ENCODE data around the gene ERCC8.
"Not testable (repeated sequence)": the region's sequence is repeated elsewhere in the genome, so short reads cannot be mapped to it uniquely, and the experiment has no call there.

ERCC8 gene, protein sequence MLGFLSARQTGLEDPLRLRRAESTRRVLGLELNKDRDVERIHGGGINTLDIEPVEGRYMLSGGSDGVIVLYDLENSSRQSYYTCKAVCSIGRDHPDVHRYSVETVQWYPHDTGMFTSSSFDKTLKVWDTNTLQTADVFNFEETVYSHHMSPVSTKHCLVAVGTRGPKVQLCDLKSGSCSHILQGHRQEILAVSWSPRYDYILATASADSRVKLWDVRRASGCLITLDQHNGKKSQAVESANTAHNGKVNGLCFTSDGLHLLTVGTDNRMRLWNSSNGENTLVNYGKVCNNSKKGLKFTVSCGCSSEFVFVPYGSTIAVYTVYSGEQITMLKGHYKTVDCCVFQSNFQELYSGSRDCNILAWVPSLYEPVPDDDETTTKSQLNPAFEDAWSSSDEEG

DNA sequence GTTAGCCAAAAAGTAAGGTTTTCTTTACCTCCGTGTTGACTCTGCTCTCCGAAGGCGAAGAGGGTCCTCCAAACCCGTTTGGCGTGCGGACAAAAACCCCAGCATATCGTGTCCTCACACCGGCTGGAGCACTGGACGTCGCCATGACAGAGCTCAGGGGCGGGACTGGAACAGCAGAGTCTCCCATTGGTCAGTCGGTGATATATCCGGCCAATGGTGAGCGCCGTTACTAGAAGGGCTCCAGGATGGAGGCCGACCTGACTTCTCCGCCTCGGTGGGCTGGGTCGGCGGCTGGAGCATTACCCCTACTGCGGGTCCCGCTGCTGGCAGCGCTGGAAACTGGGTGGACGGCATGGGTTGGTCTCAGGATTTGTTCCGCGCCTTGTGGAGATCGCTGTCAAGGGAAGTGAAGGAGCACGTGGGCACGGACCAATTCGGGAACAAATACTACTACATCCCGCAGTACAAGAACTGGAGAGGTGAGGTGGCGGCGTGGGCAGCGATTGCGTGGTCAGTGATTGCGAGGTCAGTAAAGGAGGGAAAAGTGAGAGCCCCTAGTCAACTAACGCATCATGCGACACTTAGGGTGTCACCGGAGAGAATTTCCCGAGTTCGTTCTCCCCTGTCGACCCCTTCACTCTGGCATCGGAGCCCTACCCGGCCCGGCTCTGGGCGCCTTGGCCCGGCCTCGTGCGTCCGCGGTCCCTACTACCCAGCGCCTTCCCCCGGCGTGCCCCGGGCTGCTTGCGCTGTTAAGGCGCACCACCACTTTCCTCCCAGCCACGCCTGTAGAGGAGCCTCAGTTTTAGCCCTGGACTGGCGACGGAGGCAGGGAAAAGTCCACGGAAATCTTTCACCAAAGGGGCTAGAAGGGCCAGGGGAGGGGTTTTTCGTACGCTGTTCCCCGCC, at the start of gene ERCC8, which contains the start of gene NDUFAF2:
ERCC8 (minus strand) TSS at position 167 of the 909 bp plus-strand sequence; CDS start at position 105, 62 bp downstream.
NDUFAF2 (plus strand) TSS at position 302 of the 909 bp plus-strand sequence; CDS start at position 353, 51 bp downstream.
- H3K27me3 ChIP-seq (ENCODE audit: control insufficient read depth, insufficient read depth, low read length): peaks cover 7% of the 10 kb centered on the region
- H3K27ac ChIP-seq (ENCODE audit: low read depth, low read length): peak within 1 kb of the TSS; percentile 58
- peak within 1 kb of the TSS; percentile 93 for H3K4me3 ChIP-seq (ENCODE audit: low read depth, low read length)
- H3K9ac ChIP-seq (ENCODE audit: low read depth, low read length): peak within 1 kb of the TSS; percentile 76
- no peaks in the 10 kb centered on the region for H3K9me3 ChIP-seq (ENCODE audit: control insufficient read depth, insufficient read depth, low read length)
- H3K36me3 ChIP-seq (ENCODE audit: control insufficient read depth, insufficient read depth, low read length): 0 out of 2 replicates have a peak, but pooled peaks cover 5% of the 10 kb centered on the region
- peaks cover 10% of the 10 kb centered on the region for H3K4me1 ChIP-seq (ENCODE audit: control insufficient read depth, insufficient read depth, low read length)

DNA sequence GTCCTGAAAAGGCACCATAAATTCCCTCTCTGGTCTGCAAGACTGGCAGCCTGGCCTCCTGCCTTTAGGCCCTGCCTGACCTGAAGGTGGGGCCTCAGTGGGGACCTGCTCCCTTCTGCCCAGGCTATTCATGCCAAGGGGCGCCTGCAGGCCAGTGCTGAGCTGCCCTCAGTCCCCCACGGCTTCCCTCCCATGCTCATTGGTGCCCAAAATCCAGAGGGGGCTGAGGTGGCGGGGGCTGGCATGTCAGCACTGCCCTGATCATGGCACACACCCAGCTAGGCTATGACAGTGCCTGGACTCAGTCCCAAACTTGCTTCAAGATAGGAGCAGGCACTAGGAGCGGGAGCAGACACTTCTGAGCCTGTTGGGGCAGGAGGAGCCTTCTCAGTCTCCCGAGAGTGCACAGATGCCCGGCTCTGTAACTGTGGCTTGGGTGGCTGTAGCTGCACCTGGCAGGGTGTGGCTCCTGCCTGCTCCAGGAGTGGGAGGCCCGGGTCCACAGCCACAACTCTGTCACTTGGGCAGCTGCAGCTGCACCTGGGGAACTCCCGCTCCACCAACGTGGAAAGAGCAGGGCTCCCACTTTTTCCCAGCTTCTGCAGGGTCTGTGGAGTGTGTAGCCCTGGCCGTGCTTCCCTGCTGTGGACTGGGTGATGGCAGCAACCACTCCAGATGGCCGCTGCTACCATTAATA, 49.2 kb upstream of the ERCC8 start:
- Histone ChIP-seq H3K9ac (ENCODE audit: low read depth, low read length) (no peak overlapping the region), H3K36me3 (ENCODE audit: control insufficient read depth, insufficient read depth, low read length) (no peaks in the 10 kb centered on the region), H3K4me3 (ENCODE audit: low read depth, low read length) (no peak overlapping the region), H3K4me1 (ENCODE audit: control insufficient read depth, insufficient read depth, low read length) (no peaks in the 10 kb centered on the region), H3K9me3 (ENCODE audit: control insufficient read depth, insufficient read depth, low read length) (peaks cover 15% of the 10 kb centered on the region), H3K27me3 (ENCODE audit: control insufficient read depth, insufficient read depth, low read length) (no peaks in the 10 kb centered on the region), H3K27ac (ENCODE audit: low read depth, low read length) (no peak overlapping the region)

DNA sequence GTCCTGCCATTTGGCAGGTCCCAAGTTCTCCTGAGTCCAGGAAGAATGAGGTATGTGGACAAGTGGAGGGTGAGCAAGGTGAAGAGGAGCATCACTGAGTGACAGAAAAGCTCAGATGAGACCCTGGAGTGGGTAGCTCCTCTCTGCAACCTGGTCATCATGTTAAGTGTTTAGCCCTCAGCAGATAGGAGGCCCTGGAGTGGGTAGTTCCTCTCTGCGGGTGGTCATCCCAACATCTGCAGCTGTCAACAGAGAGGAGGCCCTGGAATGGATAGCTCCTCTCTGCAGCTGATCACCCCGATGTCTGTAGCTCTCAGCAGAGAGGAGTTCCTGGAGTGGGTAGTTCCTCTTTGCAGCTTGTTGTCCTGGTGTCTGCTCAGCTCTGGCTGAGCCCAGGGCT, 48.6 kb upstream of the ERCC8 start:
- Histone ChIP-seq H3K36me3 (ENCODE audit: control insufficient read depth, insufficient read depth, low read length) (no peaks in the 10 kb centered on the region), H3K9me3 (ENCODE audit: control insufficient read depth, insufficient read depth, low read length) (peaks cover 15% of the 10 kb centered on the region), H3K9ac (ENCODE audit: low read depth, low read length) (no peak overlapping the region), H3K4me1 (ENCODE audit: control insufficient read depth, insufficient read depth, low read length) (no peaks in the 10 kb centered on the region), H3K27me3 (ENCODE audit: control insufficient read depth, insufficient read depth, low read length) (no peaks in the 10 kb centered on the region), H3K27ac (ENCODE audit: low read depth, low read length) (no peak overlapping the region), H3K4me3 (ENCODE audit: low read depth, low read length) (no peak overlapping the region)

DNA sequence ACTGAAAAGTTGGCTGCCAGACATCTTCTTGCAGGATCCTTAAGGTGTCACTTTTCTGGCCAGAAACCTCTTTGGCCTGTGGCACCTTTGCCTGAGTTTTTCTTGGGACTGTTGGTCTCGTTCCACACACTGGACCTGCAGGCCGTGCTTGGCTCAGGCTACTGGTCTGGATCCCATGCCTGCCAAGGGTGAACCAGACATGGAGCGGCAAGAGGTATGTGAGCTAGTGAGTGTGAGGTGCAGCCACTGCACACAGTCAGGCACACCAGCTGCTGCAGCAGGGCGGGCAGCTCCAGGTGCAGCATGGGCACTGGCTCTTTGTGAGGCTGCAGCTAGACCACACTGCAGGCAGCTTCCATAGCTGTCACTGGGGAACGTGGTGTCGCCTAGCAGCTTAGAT, 48.0 kb upstream of the ERCC8 start:
- H3K9ac ChIP-seq (ENCODE audit: low read depth, low read length): no peak overlapping the region

DNA sequence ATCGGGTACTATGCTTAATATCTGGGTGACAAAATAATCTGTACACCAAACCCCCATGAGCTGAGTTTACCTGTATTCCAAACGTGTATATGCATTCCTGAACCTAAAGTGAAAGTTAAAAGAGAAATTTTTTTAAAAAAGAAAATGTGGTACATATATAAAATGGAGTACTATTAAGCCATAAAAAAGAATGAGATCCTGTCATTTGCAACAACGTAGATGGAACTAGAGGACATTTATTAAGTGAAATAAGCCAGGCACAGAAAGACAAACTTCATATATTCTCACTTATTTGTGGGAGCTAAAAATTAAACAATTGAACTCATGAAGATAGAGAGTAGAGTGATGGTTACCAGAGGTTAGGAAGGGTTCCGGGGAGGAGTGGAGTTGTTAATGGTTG, 44.9 kb upstream of the ERCC8 start:
- Histone ChIP-seq H3K27ac (ENCODE audit: low read depth, low read length) (no peak overlapping the region), H3K27me3 (ENCODE audit: control insufficient read depth, insufficient read depth, low read length) (no peaks in the 10 kb centered on the region), H3K4me1 (ENCODE audit: control insufficient read depth, insufficient read depth, low read length) (no peaks in the 10 kb centered on the region), H3K9ac (ENCODE audit: low read depth, low read length) (no peak overlapping the region), H3K36me3 (ENCODE audit: control insufficient read depth, insufficient read depth, low read length) (no peaks in the 10 kb centered on the region), H3K9me3 (ENCODE audit: control insufficient read depth, insufficient read depth, low read length) (peaks cover 15% of the 10 kb centered on the region), H3K4me3 (ENCODE audit: low read depth, low read length) (no peak overlapping the region)

More for the DNA sequence above, 48.0 kb upstream of the ERCC8 start:
- no peak overlapping the region for H3K4me3 ChIP-seq (ENCODE audit: low read depth, low read length)
- H3K9me3 ChIP-seq (ENCODE audit: control insufficient read depth, insufficient read depth, low read length): peaks cover 15% of the 10 kb centered on the region
- no peaks in the 10 kb centered on the region for H3K36me3 ChIP-seq (ENCODE audit: control insufficient read depth, insufficient read depth, low read length)
- no peak overlapping the region for H3K27ac ChIP-seq (ENCODE audit: low read depth, low read length)
- no peaks in the 10 kb centered on the region for H3K4me1 ChIP-seq (ENCODE audit: control insufficient read depth, insufficient read depth, low read length)
- no peaks in the 10 kb centered on the region for H3K27me3 ChIP-seq (ENCODE audit: control insufficient read depth, insufficient read depth, low read length)

DNA sequence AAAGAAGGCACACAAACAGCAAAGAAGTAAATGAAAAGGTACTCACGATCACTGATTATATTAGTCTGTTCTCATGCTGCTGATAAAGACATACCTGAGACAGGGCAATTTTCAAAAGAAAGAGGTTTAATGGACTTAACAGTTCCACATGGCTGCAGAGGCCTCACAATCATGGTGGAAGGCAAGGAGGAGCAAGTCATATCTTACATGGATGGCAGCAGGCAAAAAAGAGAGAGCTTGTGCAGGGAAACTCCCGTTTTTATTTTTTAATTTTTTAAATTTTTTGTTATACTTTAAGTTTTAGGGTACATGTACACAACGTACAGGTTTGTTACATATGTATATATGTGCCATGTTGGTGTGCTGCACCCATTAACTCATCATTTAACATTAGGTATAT, 37.3 kb upstream of the ERCC8 start:
- H3K9me3 ChIP-seq (ENCODE audit: control insufficient read depth, insufficient read depth, low read length); H3K4me1 ChIP-seq (ENCODE audit: control insufficient read depth, insufficient read depth, low read length); H3K9ac ChIP-seq (ENCODE audit: low read depth, low read length); H3K36me3 ChIP-seq (ENCODE audit: control insufficient read depth, insufficient read depth, low read length); H3K4me3 ChIP-seq (ENCODE audit: low read depth, low read length); H3K27me3 ChIP-seq (ENCODE audit: control insufficient read depth, insufficient read depth, low read length); H3K27ac ChIP-seq (ENCODE audit: low read depth, low read length): not testable (repeated sequence)

DNA sequence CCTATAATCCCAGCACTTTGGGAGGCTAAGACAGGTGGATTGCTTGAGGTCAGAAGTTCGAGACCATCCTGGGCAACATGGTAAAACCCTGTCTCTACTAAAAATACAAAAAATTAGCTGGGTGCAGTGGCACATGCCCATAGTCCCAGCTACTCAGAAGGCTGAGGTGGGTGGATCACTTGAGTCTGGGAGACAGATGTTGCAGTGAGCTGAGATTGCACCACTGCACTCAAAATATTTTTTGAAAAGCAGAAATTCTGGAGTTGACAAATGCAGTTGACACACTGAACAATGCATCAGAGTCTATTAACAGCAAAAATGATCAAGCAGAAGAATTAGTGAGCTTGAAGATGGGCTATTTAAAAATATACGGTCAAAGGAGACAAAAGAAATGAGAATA, 35.6 kb upstream of the ERCC8 start:
- H3K27me3 ChIP-seq (ENCODE audit: control insufficient read depth, insufficient read depth, low read length): no peaks in the 10 kb centered on the region
- H3K36me3 ChIP-seq (ENCODE audit: control insufficient read depth, insufficient read depth, low read length): no peaks in the 10 kb centered on the region
- H3K9me3 ChIP-seq (ENCODE audit: control insufficient read depth, insufficient read depth, low read length): no peaks in the 10 kb centered on the region
- no peaks in the 10 kb centered on the region for H3K4me1 ChIP-seq (ENCODE audit: control insufficient read depth, insufficient read depth, low read length)
- H3K9ac ChIP-seq (ENCODE audit: low read depth, low read length): no peak overlapping the region
- H3K27ac ChIP-seq (ENCODE audit: low read depth, low read length): no peak overlapping the region
- H3K4me3 ChIP-seq (ENCODE audit: low read depth, low read length): no peak overlapping the region

DNA sequence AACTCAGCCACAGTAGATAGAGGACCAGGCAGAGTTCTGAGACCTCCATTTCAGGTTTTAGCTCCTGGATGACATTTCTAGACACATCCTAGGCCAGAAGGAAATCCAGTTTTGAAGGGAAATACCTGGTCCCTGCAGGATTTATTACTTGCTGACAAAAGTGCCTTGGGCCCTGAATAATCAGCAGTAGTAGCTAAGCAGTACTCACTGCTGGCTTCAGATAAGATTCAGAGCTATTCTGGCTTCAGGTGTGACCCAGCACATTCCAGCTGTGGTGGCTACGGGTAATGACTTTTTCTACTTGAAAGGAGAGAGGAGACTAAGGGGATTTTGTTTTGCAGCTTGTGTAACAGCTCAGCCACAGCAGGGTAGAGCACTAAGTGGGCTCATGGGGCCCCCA, 34.1 kb upstream of the ERCC8 start:
- no peak overlapping the region for H3K4me3 ChIP-seq (ENCODE audit: low read depth, low read length)
- no peaks in the 10 kb centered on the region for H3K27me3 ChIP-seq (ENCODE audit: control insufficient read depth, insufficient read depth, low read length)
- H3K36me3 ChIP-seq (ENCODE audit: control insufficient read depth, insufficient read depth, low read length): no peaks in the 10 kb centered on the region
- no peak overlapping the region for H3K9ac ChIP-seq (ENCODE audit: low read depth, low read length)
- no peak overlapping the region for H3K27ac ChIP-seq (ENCODE audit: low read depth, low read length)
- H3K9me3 ChIP-seq (ENCODE audit: control insufficient read depth, insufficient read depth, low read length): no peaks in the 10 kb centered on the region
- H3K4me1 ChIP-seq (ENCODE audit: control insufficient read depth, insufficient read depth, low read length): no peaks in the 10 kb centered on the region

DNA sequence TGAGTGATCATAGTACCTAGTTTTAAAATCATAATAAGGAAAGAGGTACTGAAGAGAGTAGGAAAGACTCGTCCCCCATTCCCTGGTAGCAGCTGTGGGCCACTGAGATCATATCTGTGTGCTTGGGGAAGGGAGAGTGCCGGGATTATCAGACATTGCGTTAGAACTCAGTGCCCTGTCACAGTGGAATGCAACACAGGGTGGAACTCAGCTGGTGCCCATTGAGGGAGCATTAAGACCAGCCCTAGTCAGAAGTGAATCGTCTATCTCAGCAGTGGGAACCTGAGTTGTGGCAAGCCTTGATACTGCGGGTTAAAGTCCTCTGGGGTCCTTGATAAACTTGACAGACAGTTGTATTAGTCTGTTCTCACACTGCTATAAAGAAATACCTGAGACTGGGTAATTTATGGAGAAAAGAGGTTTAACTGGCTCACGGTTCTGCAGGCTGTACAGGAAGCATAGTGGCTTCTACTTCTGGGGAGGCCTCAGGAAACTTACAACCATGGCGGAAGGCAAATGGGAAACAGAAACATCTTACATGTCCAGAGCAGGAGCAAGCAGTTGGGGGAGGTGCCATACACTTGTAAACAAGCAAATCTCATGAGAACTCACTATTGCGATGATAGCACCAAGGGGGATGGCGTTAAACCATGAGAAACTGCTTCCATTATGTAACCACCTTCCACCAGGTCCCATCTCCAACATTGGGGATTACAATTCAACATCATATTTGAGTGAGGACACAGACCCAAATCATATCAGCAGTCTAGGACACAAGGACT, 33.3 kb upstream of the ERCC8 start:
- Histone ChIP-seq H3K36me3 (ENCODE audit: control insufficient read depth, insufficient read depth, low read length) (no peaks in the 10 kb centered on the region), H3K9ac (ENCODE audit: low read depth, low read length) (no peak overlapping the region), H3K4me1 (ENCODE audit: control insufficient read depth, insufficient read depth, low read length) (no peaks in the 10 kb centered on the region), H3K27me3 (ENCODE audit: control insufficient read depth, insufficient read depth, low read length) (no peaks in the 10 kb centered on the region), H3K27ac (ENCODE audit: low read depth, low read length) (no peak overlapping the region), H3K9me3 (ENCODE audit: control insufficient read depth, insufficient read depth, low read length) (no peaks in the 10 kb centered on the region), H3K4me3 (ENCODE audit: low read depth, low read length) (no peak overlapping the region)

DNA sequence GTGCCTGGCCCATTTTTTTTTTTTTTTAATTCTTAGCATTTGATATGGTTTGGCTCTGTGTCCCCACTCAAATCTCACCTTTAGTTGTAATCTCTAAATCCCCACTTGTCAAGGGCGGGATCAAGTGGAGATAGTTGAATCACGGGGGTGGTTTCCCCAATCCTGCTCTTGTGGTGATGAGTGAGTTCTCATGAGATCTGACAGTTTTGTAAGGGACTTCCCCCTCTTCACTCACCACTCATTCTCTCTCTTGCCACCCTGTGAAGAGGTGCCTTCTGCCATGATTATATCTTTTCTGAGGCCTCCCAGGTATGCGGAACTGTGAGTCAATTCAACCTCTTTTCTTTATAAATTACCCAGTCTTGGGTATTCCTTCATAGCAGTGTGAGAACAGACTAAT, 27.4 kb upstream of the ERCC8 start:
- Histone ChIP-seq H3K4me1 (ENCODE audit: control insufficient read depth, insufficient read depth, low read length) (no peaks in the 10 kb centered on the region), H3K36me3 (ENCODE audit: control insufficient read depth, insufficient read depth, low read length) (no peaks in the 10 kb centered on the region), H3K27ac (ENCODE audit: low read depth, low read length) (no peak overlapping the region), H3K27me3 (ENCODE audit: control insufficient read depth, insufficient read depth, low read length) (no peaks in the 10 kb centered on the region), H3K9me3 (ENCODE audit: control insufficient read depth, insufficient read depth, low read length) (no peaks in the 10 kb centered on the region; the same call in 1 of the 2 replicates), H3K9ac (ENCODE audit: low read depth, low read length) (no peak overlapping the region), H3K4me3 (ENCODE audit: low read depth, low read length) (no peak overlapping the region)
